Measurements from ENCODE around the gene KCNK7.

DNA sequence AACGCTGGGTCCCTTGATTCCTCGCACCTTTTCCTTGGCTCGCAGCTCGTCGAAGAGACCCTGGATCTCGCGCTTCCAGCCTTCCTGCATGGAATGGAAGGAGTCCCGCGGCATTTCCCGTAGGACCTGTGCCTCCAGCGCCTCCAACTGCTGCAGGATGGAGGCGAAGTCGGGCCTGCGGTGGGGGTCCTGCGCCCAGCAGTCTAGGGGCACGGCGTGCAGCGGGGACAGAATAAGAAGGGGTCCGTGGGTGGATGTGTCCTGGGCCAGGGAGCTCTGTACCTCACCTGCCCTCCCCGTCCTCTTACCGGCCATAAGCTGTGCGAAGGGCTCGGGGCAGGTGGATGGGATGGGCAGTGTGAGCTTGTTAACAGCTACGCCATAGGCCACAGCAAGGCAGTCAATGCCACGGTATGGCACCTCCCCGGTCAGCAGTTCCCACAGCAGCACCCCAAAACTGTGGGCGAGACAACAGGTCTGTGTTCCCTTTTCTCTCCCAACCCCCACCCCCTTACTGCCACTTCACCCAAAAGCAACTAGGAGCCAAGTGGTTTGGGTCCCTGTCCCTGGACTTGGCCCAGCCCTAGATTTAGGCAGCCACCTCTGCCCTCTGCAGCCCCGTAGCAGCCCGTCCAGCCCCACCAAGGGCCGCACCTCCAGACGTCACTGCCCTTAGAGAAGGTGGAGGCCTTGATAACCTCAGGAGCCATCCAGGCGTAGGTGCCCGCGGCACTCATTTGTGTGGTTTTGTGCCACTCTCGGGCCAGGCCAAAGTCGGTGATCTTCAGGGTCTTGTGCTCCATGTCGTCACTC, 12.2 kb upstream of the KCNK7 start:
- TF ChIP-seq, protein P1, sequence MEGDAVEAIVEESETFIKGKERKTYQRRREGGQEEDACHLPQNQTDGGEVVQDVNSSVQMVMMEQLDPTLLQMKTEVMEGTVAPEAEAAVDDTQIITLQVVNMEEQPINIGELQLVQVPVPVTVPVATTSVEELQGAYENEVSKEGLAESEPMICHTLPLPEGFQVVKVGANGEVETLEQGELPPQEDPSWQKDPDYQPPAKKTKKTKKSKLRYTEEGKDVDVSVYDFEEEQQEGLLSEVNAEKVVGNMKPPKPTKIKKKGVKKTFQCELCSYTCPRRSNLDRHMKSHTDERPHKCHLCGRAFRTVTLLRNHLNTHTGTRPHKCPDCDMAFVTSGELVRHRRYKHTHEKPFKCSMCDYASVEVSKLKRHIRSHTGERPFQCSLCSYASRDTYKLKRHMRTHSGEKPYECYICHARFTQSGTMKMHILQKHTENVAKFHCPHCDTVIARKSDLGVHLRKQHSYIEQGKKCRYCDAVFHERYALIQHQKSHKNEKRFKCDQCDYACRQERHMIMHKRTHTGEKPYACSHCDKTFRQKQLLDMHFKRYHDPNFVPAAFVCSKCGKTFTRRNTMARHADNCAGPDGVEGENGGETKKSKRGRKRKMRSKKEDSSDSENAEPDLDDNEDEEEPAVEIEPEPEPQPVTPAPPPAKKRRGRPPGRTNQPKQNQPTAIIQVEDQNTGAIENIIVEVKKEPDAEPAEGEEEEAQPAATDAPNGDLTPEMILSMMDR (IDR thresholded peaks at IDR 0.05) = no peak
- TF ChIP-seq POLR2AphosphoS5 (IDR thresholded peaks at IDR 0.05) = no peak
- no peak for TF ChIP-seq POLR2A (IDR thresholded peaks at IDR 0.05)
